GM13976 (cell line): Measurements from ENCODE around the gene RCN1.

ENCODE experiments used
- DNase-seq: peaks from one replicate; pipeline ENCODE4 v3.0.0; 2012; ENCODE audit warnings: low spot score
- in situ Hi-C: fragments of 300-500 bp; cut with MboI; formaldehyde crosslinking; loops from one replicate; pipeline ENCODE4 v1.12.0; 2022; ENCODE audit warnings: low sequenced_read_pairs, mixed read lengths, inconsistent platforms; ENCODE audit not compliant: unreplicated experiment
- TF ChIP-seq, protein P1 (sequence below): IDR thresholded peaks from 2 replicates; pipeline ENCODE4 v1.5.1; 2012; ENCODE audit warnings: borderline replicate concordance, mild to moderate bottlenecking; ENCODE audit not compliant: insufficient read depth; ENCODE audit errors: extremely low read depth, missing control alignments, control extremely low read depth

The RCN1 gene

GRCh38 chr11:32108576-32108975 is 17.7 kb downstream of the RCN1 start:
- in situ Hi-C loops = no loop called here
- DNase-seq = no peak
- TF ChIP-seq, protein P1, sequence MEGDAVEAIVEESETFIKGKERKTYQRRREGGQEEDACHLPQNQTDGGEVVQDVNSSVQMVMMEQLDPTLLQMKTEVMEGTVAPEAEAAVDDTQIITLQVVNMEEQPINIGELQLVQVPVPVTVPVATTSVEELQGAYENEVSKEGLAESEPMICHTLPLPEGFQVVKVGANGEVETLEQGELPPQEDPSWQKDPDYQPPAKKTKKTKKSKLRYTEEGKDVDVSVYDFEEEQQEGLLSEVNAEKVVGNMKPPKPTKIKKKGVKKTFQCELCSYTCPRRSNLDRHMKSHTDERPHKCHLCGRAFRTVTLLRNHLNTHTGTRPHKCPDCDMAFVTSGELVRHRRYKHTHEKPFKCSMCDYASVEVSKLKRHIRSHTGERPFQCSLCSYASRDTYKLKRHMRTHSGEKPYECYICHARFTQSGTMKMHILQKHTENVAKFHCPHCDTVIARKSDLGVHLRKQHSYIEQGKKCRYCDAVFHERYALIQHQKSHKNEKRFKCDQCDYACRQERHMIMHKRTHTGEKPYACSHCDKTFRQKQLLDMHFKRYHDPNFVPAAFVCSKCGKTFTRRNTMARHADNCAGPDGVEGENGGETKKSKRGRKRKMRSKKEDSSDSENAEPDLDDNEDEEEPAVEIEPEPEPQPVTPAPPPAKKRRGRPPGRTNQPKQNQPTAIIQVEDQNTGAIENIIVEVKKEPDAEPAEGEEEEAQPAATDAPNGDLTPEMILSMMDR = no peak

GRCh38 chr11:32109138-32109537 is 18.3 kb downstream of the RCN1 start:
- DNase-seq = no peak
- TF ChIP-seq, protein P1 = no peak
- in situ Hi-C loops = no loop called here

DNA sequence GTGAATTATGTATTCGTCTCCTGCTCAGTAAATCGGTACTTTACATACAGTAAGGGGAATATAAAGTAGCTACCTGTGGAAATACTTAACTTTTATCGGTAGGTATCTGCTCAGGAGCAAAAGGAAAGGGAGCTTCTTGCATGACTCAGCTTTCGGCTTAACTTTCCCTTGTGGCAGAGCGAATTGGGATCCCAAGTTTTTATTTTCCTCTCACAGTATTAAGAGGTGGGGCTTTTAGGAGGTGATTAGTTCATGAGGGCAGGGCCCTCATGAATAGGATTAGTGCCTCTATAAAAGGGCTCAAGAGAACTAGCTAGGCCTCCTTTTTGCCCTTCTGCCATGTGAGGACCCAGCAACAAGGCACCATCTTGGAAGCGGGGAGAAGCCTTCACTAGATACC is 18.7 kb downstream of the RCN1 start:
- in situ Hi-C loops = no loop called here
- TF ChIP-seq, protein P1 = no peak
- DNase-seq = no peak

DNA sequence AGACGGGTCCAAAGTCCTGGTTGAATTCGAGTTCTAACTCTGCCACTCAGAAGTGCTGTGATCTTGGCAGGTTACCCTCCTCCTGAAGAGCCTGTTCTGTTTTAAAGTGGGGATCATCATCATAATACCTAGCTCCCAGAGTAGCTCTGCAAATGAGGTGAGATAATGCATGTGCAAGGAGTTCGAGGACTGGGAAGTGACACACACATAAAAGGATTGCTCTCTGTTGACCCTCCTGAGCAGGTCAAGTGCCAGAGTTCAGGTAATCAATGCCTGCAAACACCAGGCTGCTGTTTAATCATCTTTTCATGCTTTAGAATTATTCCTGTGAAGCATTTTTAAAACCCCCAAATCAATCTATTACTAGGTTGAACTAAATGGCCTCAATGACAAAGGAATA is 19.9 kb downstream of the RCN1 start:
- DNase-seq = no peak
- in situ Hi-C loops = no loop called here
- TF ChIP-seq, protein P1 = no peak

- TF ChIP-seq, protein P1 = no peak
- DNase-seq = no peak
- in situ Hi-C loops = no loop called here
Observed at GRCh38 chr11:32113200-32113919, 22.5 kb downstream of the RCN1 start.

GRCh38 chr11:32113920-32114203 is 23.0 kb downstream of the RCN1 start:
- DNase-seq = no peak
- in situ Hi-C loops = no loop called here
- TF ChIP-seq, protein P1 = no peak
